SHP77 treated with DMSO at 0.1 percent for 48 hours (cell line): ENCODE results near the gene FUCA2.

Experiments
- DNase-seq: peaks from one replicate; lab custom pipeline; 2025; lab: John Stamatoyannopoulos, UW

FUCA2 gene

DNA sequence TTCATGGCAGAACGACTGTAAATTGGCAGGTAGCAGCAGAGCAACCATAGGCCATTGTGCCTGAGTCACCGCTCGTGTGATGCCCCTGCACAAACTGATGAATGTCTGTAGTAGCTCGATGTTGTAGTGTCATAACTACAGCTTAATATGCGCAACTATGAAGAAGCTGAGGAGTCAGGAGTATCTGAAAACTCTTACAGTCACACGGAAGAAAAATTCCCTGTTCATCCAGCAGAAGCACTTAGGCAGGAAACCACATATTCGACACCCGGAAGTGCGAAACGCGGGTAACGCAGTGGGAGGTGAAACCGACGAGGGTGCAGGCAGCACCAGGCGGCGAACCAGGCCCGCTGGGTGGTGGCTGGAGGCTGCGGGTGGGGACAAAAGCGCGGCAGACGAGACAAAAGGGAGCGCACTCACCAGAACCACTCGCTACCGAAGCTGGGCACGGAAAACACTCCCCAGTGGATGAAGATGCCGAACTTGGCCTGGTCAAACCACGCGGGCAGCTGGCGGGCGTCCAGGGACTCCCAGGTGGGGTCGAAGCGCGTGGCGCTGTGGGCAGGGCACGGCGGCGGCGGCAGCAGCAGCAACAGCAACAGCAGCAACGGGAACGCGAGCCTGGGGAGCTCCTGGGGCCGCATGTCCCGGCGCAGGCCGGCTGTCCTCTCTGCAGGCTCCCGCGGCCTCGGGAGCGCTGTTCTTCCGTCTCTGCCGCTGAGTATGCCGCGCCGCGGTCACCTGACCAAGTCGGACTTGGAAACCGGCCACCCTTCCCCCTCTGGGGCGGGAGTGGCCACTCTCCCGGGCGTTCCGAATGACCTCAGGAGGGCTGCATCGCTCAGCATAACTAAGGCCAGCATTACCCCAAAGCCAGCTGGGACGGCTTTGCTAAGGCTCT, at the start of gene FUCA2:
TSS of gene FUCA2 (minus strand) at position 730 of the 901 bp plus-strand sequence. CDS start at position 644, 86 bp downstream.
- DNase-seq = peak; percentile 16

DNA sequence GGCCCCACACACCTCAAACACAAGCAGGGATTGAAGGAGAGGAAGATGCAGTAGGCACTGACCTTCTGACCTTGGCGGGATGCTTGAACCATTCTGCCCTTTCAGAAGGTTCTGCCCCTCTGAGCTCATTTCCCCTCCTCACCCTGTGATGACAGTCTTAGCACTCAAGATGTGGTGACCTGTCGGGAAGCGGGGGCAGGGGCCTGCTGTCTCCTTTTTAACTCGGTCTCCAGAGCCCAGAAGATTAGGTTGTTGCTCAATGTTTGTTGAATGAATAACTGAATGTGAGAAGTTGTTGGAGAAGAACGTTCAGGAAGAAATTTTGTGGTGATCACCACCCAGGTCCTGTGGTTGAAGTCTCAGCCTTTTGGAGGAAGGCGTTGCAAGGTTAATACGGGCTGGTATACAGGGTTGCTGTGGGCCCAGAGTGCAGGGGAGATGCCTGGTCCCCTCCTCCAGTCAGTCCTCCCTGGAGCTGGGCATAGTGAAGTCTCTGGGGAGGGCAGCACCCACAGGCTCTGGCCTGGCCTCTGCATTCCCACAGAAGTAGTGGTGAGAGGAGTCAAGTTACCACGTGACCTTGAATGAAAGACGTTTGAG, 49.7 kb upstream of the FUCA2 start:
- DNase-seq = no peak

DNA sequence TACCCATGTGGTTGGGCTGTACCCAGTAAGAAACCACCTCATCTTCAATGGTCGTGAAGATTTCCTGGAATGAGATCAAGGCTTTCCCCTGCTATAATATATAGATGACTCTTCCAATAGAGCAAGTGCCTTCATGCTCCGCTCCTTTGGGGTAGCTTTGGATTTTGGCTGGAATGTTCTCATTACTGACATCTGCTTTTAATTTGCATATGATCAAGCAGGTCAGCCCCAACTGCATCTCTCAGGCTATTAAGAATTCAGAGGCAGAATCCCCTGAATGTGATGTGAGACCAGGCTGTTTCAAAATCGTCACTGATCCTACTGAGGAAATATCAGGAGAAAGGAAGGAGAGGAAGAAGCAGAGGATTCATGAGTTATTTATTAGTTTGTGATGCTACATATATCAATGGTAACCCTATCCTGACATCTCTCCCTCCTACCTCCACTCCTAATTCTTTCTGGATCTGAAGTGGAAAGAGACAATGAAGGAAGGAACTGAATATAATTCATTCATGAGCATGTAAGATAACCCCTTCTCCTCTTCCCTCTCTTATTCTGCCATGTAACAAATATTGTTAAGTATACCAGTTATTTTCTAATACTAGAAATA, 47.6 kb upstream of the FUCA2 start:
- no peak for DNase-seq

- no peak for DNase-seq
These were observed 45.0 kb upstream of the FUCA2 start for GRCh38 chr6:143556529-143556928.

DNA sequence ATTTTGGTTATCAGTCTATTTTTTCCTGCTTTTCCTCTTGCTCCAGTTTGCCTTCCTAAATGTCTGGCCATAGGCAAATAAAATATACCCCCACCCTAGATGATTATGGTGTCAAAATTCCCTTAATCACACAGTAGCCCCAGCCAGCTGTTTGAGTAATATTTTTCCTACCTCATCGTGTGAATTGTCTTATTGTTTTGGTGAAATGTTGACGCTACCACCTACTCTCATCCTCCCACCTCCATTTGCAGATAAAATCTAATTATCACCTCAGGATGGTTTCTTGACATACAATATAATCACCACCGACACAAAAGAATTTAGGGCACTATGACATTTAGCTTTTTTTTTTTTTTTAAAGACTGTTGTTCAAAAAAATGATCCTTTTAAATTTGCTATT, 44.1 kb upstream of the FUCA2 start:
- no peak for DNase-seq

DNA sequence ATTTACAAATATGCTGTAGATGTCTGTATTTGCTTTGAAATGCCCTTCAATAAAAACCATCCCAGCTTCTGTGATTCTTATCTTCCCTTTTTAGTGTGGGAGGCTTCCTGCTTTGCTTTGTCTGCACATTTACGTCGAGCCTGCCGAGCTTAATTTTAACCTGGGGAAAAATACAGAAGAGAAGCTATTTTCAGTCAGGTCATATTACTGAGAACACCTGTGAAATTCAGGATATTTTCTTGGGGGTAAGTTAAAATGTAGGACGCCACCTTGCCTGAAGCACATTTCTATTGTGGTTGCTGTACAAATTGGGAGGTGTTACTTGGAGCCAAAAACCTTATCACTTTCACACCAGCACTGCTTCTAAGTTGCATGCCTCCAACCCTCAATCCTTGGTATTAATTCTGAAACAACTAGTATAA, 43.6 kb upstream of the FUCA2 start:
- no peak for DNase-seq

GRCh38 chr6:143553337-143553736, 41.8 kb upstream of the FUCA2 start:
- DNase-seq = no peak

GRCh38 chr6:143549949-143550268, 38.4 kb upstream of the FUCA2 start:
- DNase-seq = no peak

DNA sequence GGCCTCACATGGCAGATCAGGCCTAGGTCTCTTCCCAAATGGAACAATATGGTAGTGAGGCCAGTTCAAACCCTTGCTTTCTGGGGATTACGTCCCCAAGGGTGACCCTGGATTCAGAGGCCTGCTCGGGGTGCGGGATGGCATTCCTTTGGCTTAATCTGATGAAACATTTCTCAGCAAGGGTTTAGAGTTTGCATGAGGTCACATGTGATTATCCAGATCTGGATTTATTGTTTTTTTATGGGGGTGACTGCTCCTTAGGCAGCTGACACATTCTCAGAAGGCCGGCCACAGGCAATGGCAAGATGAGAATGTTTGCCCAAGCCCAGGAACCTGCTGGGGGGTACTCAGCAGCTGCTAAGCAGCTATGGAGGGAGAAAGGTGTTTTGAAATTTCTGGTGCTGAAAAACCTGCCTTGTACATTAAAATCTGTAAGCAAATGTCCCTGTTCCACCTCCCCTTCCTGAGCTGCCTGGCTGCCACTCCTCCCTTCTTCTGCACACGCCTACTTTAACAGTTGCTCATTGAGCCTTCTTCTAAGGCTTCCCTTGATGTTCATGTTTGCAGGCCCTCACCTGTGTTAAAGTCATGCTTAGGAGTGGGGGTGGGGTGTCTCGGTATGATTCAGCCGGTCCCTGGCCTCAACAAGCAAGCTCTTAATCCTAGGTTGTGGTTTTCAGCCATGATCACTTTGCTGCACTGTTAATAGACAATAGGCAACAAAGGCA, 37.9 kb upstream of the FUCA2 start:
- no peak for DNase-seq

- DNase-seq = no peak
These were observed 35.1 kb upstream of the FUCA2 start for GRCh38 chr6:143546599-143546998.

DNA sequence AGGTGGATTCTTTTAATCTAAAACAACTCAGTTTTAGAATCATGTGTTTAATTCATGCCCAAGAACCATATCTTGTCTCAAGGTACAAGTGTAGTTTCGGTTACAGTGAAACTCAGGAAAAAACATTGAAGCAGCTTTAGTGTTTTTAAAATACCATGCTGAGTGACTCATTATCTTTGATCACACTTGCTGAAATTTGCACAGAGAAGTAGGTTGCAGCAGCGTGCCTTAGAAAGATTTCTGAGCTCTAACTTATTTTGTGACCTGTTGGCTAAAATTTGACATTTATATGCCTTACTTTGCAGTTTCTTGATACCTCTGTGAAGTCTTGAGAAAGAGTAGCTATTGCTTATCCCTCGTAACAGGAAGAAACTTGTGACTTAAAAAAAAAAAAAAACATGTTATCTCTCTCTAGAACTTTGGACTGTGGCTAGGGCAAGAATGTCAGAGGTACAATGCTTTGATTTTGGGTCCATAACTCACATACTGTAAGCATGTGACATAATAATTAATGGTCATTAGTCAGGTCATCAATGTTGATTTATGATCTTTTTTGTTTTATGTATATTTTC, 34.5 kb upstream of the FUCA2 start:
- DNase-seq = no peak

DNA sequence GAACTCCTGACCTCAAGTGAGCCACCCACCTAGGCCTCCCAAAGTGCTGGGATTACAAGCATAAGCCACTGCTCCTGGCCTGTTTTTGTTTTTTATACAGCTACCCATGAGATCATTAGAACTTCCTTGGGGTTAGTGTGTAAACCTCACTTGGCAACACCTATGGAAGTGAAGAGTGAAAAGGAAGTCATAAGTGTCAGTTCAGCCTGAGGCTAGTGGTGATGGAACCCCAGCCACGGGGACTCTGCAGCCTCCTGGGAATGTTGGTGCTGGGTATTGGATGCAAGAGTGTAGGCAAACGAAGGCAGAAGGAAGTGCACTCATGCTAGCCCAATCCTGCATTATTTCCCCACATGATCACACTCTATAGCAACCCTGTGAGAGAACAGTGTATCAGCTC, 33.6 kb upstream of the FUCA2 start:
- no peak for DNase-seq

DNA sequence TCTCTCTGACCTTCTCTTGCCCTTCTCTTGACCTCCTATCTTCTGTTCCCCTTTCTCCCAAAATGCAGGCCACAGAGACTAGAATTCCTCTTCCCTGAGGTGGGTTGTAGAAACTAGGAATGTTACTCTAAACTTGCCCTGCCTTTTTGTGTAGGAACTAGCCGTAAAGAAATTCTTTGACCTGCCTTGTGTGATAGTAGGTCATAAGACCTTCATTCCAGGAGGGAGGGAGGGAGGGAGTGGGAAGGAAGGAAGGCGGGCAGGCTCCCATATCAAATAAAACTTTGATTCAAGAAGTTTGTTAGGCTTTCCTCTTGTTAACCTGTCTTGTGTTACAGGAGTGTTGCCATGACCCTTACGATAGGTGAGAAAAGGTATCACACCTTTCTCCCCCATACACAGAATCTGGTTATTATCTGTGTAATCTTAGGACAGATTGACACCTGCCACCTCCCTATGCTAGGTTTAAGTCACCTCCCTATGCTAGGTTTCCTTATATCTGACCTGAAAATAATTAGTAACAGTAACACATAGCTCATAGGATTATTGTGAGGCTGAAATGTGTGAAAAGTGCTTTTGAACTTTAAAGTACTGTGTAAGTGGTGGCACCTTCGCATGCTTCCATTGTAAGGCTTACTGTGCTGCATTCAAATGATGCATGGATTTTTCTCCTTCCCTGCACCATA, 32.6 kb upstream of the FUCA2 start:
- DNase-seq = no peak

DNA sequence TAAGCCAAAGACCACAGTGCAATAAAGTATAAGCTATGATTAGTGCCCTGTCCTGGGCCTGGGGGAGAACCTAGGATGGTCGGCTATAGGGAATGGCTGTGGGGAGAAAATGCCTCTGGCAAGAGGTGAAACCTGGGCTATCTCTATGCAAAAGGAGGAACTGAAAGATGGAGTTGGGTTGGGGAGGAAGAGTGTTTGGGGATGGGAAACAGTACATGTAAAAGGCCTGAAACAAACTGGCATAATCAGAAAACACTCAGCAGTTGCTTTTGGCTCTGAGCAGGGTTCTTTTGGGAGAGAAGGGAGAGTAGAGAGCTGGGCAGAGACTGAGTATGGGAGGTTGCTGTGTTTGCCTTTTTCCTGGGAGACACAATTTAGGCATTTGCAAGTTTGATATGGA, 31.9 kb upstream of the FUCA2 start:
- DNase-seq = no peak

DNA sequence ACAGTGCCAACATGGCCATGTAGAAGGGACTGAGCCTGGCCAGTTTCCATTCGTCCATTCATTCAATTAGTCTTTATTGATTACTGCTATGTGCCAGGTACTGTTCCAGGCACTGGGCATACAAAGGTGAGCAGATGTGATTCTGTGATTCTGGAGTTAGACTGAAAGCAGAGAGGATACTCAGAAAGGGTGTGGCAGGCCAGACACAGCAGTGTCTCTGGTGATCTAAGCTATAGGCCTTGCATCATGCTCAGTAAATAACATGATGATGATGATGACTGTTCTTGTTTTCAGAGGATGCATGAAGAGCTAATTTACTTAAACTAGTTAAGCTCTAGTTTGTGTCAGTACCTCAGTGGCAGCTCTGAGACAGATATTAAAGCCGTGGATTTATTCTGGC, 31.4 kb upstream of the FUCA2 start:
- DNase-seq = no peak

DNA sequence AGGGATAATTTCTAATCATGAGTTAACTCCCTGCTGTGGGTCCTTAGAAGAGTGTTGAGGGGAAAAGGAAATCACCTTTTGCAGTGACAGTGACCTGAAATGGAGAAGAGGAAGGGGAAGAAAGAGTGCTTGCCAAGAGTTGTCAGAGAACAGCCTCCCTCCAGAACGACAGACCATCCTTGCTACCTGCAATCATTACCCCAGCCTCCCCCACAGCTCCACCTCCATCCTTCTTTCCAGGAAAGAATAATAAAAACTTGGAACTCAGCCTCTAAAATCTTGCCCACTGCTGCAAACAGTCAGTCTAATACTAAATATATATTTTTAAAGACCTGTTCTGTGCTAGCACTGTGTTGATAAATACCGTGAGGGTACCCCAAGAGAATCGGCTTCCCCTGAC, 28.7 kb upstream of the FUCA2 start:
- DNase-seq = no peak

DNA sequence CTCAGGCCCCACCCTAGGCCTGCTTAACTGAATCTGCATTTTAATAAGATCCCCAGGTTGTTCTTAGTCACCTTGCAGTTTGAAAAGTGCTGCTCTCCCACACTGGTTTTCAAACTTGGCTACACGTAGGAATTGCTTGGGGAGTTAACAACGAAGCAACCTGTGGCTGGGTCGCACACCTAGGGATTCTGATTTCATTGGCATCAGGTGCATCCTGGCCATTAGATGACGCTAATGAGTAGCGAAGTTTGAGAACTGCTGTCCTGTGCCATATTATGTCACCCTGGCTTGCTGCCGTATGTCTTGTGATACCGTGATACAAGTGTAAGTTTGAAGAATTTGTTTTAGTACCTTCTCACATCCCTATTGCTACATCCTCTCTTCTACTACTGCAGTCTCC, 28.2 kb upstream of the FUCA2 start:
- DNase-seq = no peak

GRCh38 chr6:143539106-143539505, 27.6 kb upstream of the FUCA2 start:
- no peak for DNase-seq

- DNase-seq = no peak
These were observed 26.9 kb upstream of the FUCA2 start for GRCh38 chr6:143538374-143538773.

DNA sequence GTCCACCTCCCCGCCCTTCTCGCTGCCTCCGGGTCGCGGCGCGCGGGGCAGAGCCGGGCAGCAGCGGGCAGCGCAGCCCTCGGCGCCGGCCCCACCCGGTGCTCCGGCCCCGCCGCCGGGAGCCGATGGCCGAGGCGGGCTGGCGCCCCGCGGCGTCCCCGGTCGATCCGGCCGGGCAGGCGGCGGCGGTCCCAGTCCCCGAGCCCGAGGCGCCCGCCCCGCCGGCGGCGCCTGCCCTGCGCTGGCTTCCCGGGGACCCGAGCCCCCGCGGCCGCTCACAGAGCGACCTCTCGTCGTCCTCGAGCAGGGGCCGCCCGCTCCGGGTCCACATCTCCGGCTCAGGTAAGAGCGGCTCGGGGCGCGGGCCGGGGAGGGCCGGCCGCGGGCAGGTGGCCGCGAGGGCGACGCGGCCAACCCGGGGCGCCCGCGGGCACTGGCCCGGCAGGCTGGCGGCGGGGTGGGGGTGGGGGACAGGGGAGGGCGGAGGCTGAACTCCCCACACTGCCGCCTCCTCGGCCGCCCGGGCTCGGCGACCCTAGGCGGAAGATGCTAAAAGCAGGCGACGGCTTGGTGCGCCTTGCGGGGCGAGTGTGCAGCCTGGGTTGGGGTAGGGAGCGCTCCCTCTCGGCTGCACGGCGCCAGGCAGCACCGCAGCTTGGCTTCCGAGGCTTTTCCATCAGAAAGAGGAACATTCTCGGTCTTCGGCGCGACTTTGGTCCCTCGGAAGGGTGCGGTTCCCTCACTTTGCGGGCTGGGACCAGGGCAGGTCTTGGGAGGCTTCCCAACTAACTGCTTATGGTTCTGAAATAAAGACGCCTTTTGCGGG, 25.6 kb upstream of the FUCA2 start:
- DNase-seq = no peak

DNA sequence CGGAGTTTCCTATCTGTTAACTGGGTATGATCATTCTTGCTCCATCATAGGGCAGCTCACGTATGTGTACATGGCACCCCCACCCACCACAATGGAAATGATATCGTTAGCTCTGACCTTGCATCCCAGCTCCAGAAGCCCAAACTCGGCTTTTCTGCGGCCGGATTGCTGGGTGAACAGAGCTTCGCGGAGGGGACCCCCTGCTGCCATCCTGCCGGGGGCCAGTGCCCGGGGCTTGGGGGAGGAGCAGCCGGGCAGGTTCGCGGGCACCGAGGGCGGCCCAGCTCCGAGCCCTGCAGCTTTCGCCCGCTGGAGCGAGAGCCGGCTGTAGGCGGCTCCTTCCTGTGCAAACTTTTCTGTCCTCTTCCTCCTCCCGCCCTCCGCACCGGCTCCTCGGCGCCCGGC, 24.9 kb upstream of the FUCA2 start:
- no peak for DNase-seq
